GM23338 (cell line): Measurements from ENCODE around the gene PRKCH. TPM values are rescaled to one million over a fixed set of nuclear protein-coding genes. Genes with fewer than 3 reads are reported as not detected.
"Not testable (repeated sequence)": the region's sequence is repeated elsewhere in the genome, so short reads cannot be mapped to it uniquely, and the experiment has no call there.

Source experiments
- ATAC-seq: fragments of 200-7000 bp; cut with Tn5 transposase; 3 replicates; pipeline ENCODE4 v1.9.1; 2020
- DNase-seq: peaks from one replicate; pipeline ENCODE4 v3.0.0-alpha.2; 2015; ENCODE audit warnings: low spot score
- H2AFZ ChIP-seq: fragments of 200-600 bp; sonication (generic); 2 replicates; pipeline ENCODE4 v1.8.0; 2016; ENCODE audit warnings: antibody characterized with exemption, mild to moderate bottlenecking, moderate library complexity
- H3F3A ChIP-seq: fragments of 200-600 bp; sonication (generic); replicated peaks from 2 replicates; pipeline ENCODE4 v1.8.0; 2017; ENCODE audit warnings: antibody characterized with exemption, mixed run types, low read depth
- H3K27ac ChIP-seq: fragments of 200-600 bp; sonication (generic); 2 replicates; pipeline ENCODE4 v1.6.1; 2016; ENCODE audit warnings: low read depth
- H3K27me3 ChIP-seq: fragments of 200-600 bp; sonication (generic); 2 replicates; pipeline ENCODE4 v1.8.0; 2016; ENCODE audit warnings: mild to moderate bottlenecking, mixed run types, moderate library complexity; ENCODE audit not compliant: insufficient read depth
- H3K36me3 ChIP-seq: fragments of 200-600 bp; sonication (generic); 2 replicates; pipeline ENCODE4 v1.8.0; 2016; ENCODE audit warnings: mild to moderate bottlenecking; ENCODE audit not compliant: insufficient read depth
- H3K4me1 ChIP-seq: fragments of 200-600 bp; sonication (generic); 2 replicates; pipeline ENCODE4 v1.8.0; 2016; ENCODE audit warnings: mild to moderate bottlenecking, moderate library complexity; ENCODE audit not compliant: insufficient read depth
- H3K4me2 ChIP-seq: fragments of 200-600 bp; sonication (generic); 2 replicates; pipeline ENCODE4 v1.7.1; 2017; ENCODE audit warnings: mixed run types
- H3K4me3 ChIP-seq: fragments of 200-600 bp; sonication (generic); 2 replicates; pipeline ENCODE4 v1.6.1; 2016; ENCODE audit warnings: mixed run types
- H3K79me2 ChIP-seq: fragments of 200-600 bp; sonication (generic); replicated peaks from 2 replicates; pipeline ENCODE4 v1.8.0; 2017; ENCODE audit warnings: mild to moderate bottlenecking; ENCODE audit not compliant: insufficient read depth
- H3K9me2 ChIP-seq: fragments of 200-600 bp; sonication (generic); 2 replicates; pipeline ENCODE4 v1.8.0; 2017; ENCODE audit not compliant: insufficient read depth
- H4K20me1 ChIP-seq: fragments of 200-600 bp; sonication (generic); replicated peaks from 2 replicates; pipeline ENCODE4 v1.8.0; 2017; ENCODE audit warnings: mild to moderate bottlenecking; ENCODE audit not compliant: insufficient read depth
- H3K27ac Mint-ChIP-seq: 2 replicates; pipeline ENCODE4 v1.8.0; 2020; ENCODE audit warnings: inconsistent platforms, mild to moderate bottlenecking, moderate library complexity, mixed read lengths
- H3K27me3 Mint-ChIP-seq: 3 replicates; pipeline ENCODE4 v1.8.0; 2022; ENCODE audit warnings: low read depth, mild to moderate bottlenecking, moderate library complexity, mixed read lengths, inconsistent platforms; ENCODE audit not compliant: insufficient read depth, poor library complexity
- H3K36me3 Mint-ChIP-seq: 3 replicates; pipeline ENCODE4 v1.8.0; 2021; ENCODE audit warnings: low read depth, mild to moderate bottlenecking, inconsistent platforms, moderate library complexity, mixed read lengths
- H3K4me1 Mint-ChIP-seq: 3 replicates; pipeline ENCODE4 v1.8.0; 2020; ENCODE audit warnings: mild to moderate bottlenecking, inconsistent platforms, mixed read lengths
- H3K4me3 Mint-ChIP-seq: 3 replicates; pipeline ENCODE4 v1.8.0; 2021; ENCODE audit warnings: moderate library complexity, mild to moderate bottlenecking, inconsistent platforms, mixed read lengths
- H3K9me3 Mint-ChIP-seq: 3 replicates; pipeline ENCODE4 v1.8.0; 2020; ENCODE audit warnings: moderate library complexity, mild to moderate bottlenecking, inconsistent platforms, mixed read lengths
- CREB1 ChIP-seq: fragments of 250-450 bp; sonication (Bioruptor Pico); IDR thresholded peaks from 2 replicates; pipeline ENCODE4 v1.5.0; 2020; ENCODE audit warnings: low read depth, mild to moderate bottlenecking, moderate library complexity
- EZH2 ChIP-seq: fragments of 200-600 bp; sonication (generic); IDR thresholded peaks from one replicate; pipeline ENCODE4 v1.8.0; 2017; ENCODE audit warnings: antibody characterized with exemption, mild to moderate bottlenecking, low read depth; ENCODE audit not compliant: unreplicated experiment
- EZH2phosphoT487 ChIP-seq: fragments of 200-600 bp; sonication (generic); IDR thresholded peaks from one replicate; pipeline ENCODE4 v1.8.1; 2018; ENCODE audit warnings: antibody characterized with exemption; ENCODE audit not compliant: unreplicated experiment
- JUNB ChIP-seq: IDR thresholded peaks from one replicate; pipeline ENCODE4 v1.6.1; 2016; ENCODE audit warnings: antibody characterized with exemption; ENCODE audit not compliant: unreplicated experiment
- NANOG ChIP-seq: IDR thresholded peaks from 2 replicates; pipeline ENCODE4 v1.6.1; 2016; ENCODE audit warnings: antibody characterized with exemption, borderline replicate concordance
- POLR2AphosphoS5 ChIP-seq: IDR thresholded peaks from 2 replicates; pipeline ENCODE4 v1.6.1; 2016; ENCODE audit warnings: antibody characterized with exemption, low read depth
- REST ChIP-seq: IDR thresholded peaks from one replicate; pipeline ENCODE4 v1.6.1; 2018; ENCODE audit warnings: antibody characterized with exemption; ENCODE audit not compliant: unreplicated experiment
- STAT1 ChIP-seq: IDR thresholded peaks from one replicate; pipeline ENCODE4 v1.6.1; 2016; ENCODE audit warnings: antibody characterized with exemption; ENCODE audit not compliant: unreplicated experiment
- ZNF114 ChIP-seq: fragments of 250-450 bp; sonication (Bioruptor Pico); IDR thresholded peaks from 2 replicates; pipeline ENCODE4 v1.5.0; 2020; ENCODE audit warnings: mild to moderate bottlenecking, moderate library complexity
- ZNF462 ChIP-seq: fragments of 250-450 bp; sonication (Bioruptor Pico); IDR thresholded peaks from 2 replicates; pipeline ENCODE4 v1.5.0; 2020; ENCODE audit warnings: mild to moderate bottlenecking, moderate library complexity
- polyA plus RNA-seq: library from polyadenylated mRNA; unstranded; fragments of >200 nt; fragmentation: Nextera tagmentation; extraction: Ambion mirVana; gene quantifications from 2 replicates; pipeline ENCODE4 v1.2.1, GENCODE V29; 2016
- total RNA-seq: library from RNA; depleted of rRNA; stranded (reverse); fragments of >200 nt; shearing (Covaris generic); gene quantifications from 2 replicates; pipeline ENCODE4 v1.2.3, GENCODE V29; 2014
- TF ChIP-seq, protein P1 (sequence below): IDR thresholded peaks from 2 replicates; pipeline ENCODE4 v1.6.1; 2016; ENCODE audit warnings: antibody characterized with exemption

PRKCH gene
- total and polyA plus RNA-seq, 2 experiments from 2014 or later = 5.4 to 10.1 TPM

DNA sequence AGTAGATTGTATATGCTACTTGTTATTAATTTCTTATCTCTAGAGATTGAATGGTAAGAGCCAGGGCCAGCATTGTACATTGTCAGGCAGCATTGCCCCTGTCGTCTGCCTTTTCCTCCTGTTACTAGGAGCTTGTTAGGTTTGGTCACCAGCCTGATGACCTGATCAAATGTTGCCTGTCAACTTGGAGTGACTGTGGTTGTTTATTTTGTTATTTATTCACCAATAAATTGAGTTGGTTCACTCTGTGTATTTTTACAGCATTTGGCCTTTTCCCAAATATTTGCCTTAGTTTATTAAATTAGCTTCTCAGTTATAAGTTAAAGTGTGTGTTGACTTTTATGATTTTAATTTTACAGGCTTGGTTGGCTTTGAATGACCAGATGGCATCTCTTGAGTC is 88.4 kb downstream of the PRKCH start:
- H3K9me2 ChIP-seq = no peaks in the 10 kb centered on the region
- Mint-ChIP-seq H3K9me3 (no peaks in the 10 kb centered on the region), H3K27me3 (no peaks in the 10 kb centered on the region), H3K27ac (no peak overlapping the region), H3K4me3 (no peak overlapping the region), H3K4me1 (peaks cover 12% of the 10 kb centered on the region), H3K36me3 (no peaks in the 10 kb centered on the region)
- H3K4me1 ChIP-seq = peaks cover 11% of the 10 kb centered on the region; the same call in 1 of the 2 replicates
- H3K79me2 ChIP-seq = no peaks in the 10 kb centered on the region
- no peak overlapping the region for H2AFZ ChIP-seq
- ATAC-seq (no peak), DNase-seq (no peak)
- TF ChIP-seq EZH2phosphoT487 = no peak
- no peak for TF ChIP-seq NANOG
- no peak for TF ChIP-seq ZNF462
- no peak for TF ChIP-seq JUNB
- TF ChIP-seq ZNF114 = no peak
- TF ChIP-seq EZH2 = no peak
- TF ChIP-seq REST = no peak
- no peak for TF ChIP-seq CREB1
- TF ChIP-seq STAT1 = no peak
- TF ChIP-seq, protein P1, sequence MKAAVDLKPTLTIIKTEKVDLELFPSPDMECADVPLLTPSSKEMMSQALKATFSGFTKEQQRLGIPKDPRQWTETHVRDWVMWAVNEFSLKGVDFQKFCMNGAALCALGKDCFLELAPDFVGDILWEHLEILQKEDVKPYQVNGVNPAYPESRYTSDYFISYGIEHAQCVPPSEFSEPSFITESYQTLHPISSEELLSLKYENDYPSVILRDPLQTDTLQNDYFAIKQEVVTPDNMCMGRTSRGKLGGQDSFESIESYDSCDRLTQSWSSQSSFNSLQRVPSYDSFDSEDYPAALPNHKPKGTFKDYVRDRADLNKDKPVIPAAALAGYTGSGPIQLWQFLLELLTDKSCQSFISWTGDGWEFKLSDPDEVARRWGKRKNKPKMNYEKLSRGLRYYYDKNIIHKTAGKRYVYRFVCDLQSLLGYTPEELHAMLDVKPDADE = no peak
- TF ChIP-seq POLR2AphosphoS5 = no peak
- no peak overlapping the region for H3K27ac ChIP-seq
- H3F3A ChIP-seq = no peaks in the 10 kb centered on the region
- no peak overlapping the region for H3K4me2 ChIP-seq
- H3K36me3 ChIP-seq = no peaks in the 10 kb centered on the region
- no peaks in the 10 kb centered on the region for H4K20me1 ChIP-seq
- no peaks in the 10 kb centered on the region for H3K27me3 ChIP-seq
- H3K4me3 ChIP-seq = no peak overlapping the region

DNA sequence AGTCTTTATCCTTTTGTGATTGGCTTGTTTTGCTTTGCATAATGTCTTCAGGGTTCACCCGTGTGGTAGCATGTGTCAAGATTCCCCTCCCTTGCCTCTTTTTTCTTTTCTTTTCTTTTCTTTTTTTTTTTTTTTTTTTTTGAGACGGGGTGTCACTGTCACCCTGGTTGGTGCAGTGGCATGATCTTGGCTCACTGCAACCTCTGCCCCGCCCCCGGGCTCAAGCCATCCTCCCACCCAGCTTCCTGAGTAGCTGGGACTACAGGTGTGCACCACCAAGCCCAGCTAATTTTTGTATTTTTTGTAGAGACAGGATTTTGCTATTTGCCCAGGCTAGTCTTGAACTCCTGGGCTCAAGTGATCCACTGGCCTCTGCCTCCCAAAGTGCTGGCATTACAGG is 94.6 kb downstream of the PRKCH start:
- not testable (repeated sequence) for H3K9me3 Mint-ChIP-seq, ATAC-seq, H3K4me3 Mint-ChIP-seq, DNase-seq, H3K27me3 Mint-ChIP-seq, H3K4me1 ChIP-seq, H3K9me2 ChIP-seq, H3K4me2 ChIP-seq, H3K36me3 ChIP-seq, H3F3A ChIP-seq, H4K20me1 ChIP-seq, H3K27ac ChIP-seq, H3K27me3 ChIP-seq, H3K79me2 ChIP-seq, H3K4me3 ChIP-seq, H3K4me1 Mint-ChIP-seq, H3K27ac Mint-ChIP-seq, H2AFZ ChIP-seq, H3K36me3 Mint-ChIP-seq
